K562 (cell line): ENCODE measurements around the gene PIK3C2A. TPM values are rescaled to one million over a fixed set of nuclear protein-coding genes. Genes with fewer than 3 reads are reported as not detected.

Experiments used
- ATAC-seq: fragments of 200-7000 bp; cut with Tn5 transposase; 3 replicates; pipeline ENCODE4 v1.9.1; 2020; ENCODE audit warnings: moderate library complexity
- BruUV-seq: library from RNA; stranded (reverse); fragments of 400-500 nt; replicated peaks from 2 replicates; lab custom pipeline; 2021; lab: Mats Ljungman, UMichigan
- CTCF ChIA-PET: fragments of 300-600 bp; formaldehyde crosslinking; extraction: SDS; loops from one replicate; lab custom pipeline; 2021; ENCODE audit warnings: low intra/inter-chr PET ratio; lab: Yijun Ruan, JAX
- POLR2A ChIA-PET: fragments of 300-600, 350-650 bp; sonication (Branson Sonifier 250); formaldehyde crosslinking; extraction: SDS; loops from one replicate; lab custom pipeline; 2021; ENCODE audit warnings: antibody characterized with exemption, inconsistent platforms; lab: Yijun Ruan, JAX
- DNase-seq, 4 experiments: peaks; one replicate each; pipeline versions ENCODE4 v3.0.0 to v3.0.0-alpha.2; 2011 to 2018; ENCODE audit warnings: low spot score in 3 of 4, mixed read lengths in 3 of 4; ENCODE audit errors: extremely low read depth in 1 of 4
- FAIRE-seq: peaks from 2 replicates; lab custom pipeline; 2011; peaks lifted over from hg19 to GRCh38; lab: Jason Lieb, UNC
- H2AFZ ChIP-seq: 2 replicates; pipeline ENCODE4 v1.6.0; 2011; ENCODE audit warnings: low read depth, low read length, control low read depth, inconsistent platforms
- H3K27ac ChIP-seq: fragments of 200-600 bp; 3 replicates; pipeline ENCODE4 v1.8.0; 2011; ENCODE audit warnings: low read depth, mild to moderate bottlenecking, control low read depth, inconsistent platforms, low read length, moderate library complexity, mixed read lengths; ENCODE audit errors: extremely low read depth
- H3K27me3 ChIP-seq, 2 experiments: fragments of 300-600 bp in 1 of 2; 2 replicates in 1 of 2; 3 replicates in 1 of 2; pipeline versions ENCODE4 v1.6.0 to v1.8.0; 2011; ENCODE audit warnings: inconsistent platforms in 2 of 2, low read length in 2 of 2, mild to moderate bottlenecking in 1 of 2, mixed read lengths in 1 of 2, moderate library complexity in 1 of 2; ENCODE audit not compliant: control insufficient read depth in 2 of 2, insufficient read depth in 2 of 2
- H3K36me3 ChIP-seq: fragments of 300-600 bp; 3 replicates; pipeline ENCODE4 v1.8.0; 2011; ENCODE audit warnings: mild to moderate bottlenecking, low read length, inconsistent platforms; ENCODE audit not compliant: control insufficient read depth, insufficient read depth
- H3K4me1 ChIP-seq, 2 experiments: fragments of 200-600 bp in 1 of 2; replicated peaks in 1 of 2; 2 replicates in 1 of 2; 3 replicates in 1 of 2; pipeline versions ENCODE4 v1.5.1 to v1.8.0; 2011; ENCODE audit warnings: inconsistent platforms in 2 of 2, low read length in 2 of 2, mild to moderate bottlenecking in 1 of 2, mixed read lengths in 1 of 2, moderate library complexity in 1 of 2; ENCODE audit not compliant: control insufficient read depth in 2 of 2, insufficient read depth in 2 of 2
- H3K4me2 ChIP-seq: 2 replicates; pipeline ENCODE4 v1.6.1; 2011; ENCODE audit warnings: low read length, control low read depth, inconsistent platforms, mixed read lengths; ENCODE audit not compliant: insufficient read depth
- H3K4me3 ChIP-seq: fragments of 200-600 bp; sonication (generic), shearing (Covaris generic); 2 replicates; pipeline ENCODE4 v1.5.1; 2016; ENCODE audit warnings: control low read depth, inconsistent platforms
- H3K79me2 ChIP-seq: fragments of 200-600 bp; 3 replicates; pipeline ENCODE4 v1.8.0; 2011; ENCODE audit warnings: low read length, inconsistent platforms; ENCODE audit not compliant: control insufficient read depth, insufficient read depth
- H3K9ac ChIP-seq, 2 experiments: 2 replicates each; pipeline versions ENCODE4 v1.6.0 to v1.6.1; 2011; ENCODE audit warnings: low read depth in 2 of 2, low read length in 2 of 2, control low read depth in 1 of 2, inconsistent platforms in 1 of 2, mild to moderate bottlenecking in 1 of 2, mixed read lengths in 1 of 2; ENCODE audit not compliant: insufficient read depth in 1 of 2
- H3K9me1 ChIP-seq: one replicate; pipeline ENCODE4 v1.6.0; 2011; ENCODE audit warnings: inconsistent platforms, mild to moderate bottlenecking, low read length, moderate library complexity; ENCODE audit not compliant: control insufficient read depth, insufficient read depth
- H3K9me3 ChIP-seq: replicated peaks from 2 replicates; pipeline ENCODE4 v1.5.1; 2011; ENCODE audit warnings: low read depth, low read length, inconsistent platforms; ENCODE audit not compliant: control insufficient read depth, insufficient read depth
- H4K20me1 ChIP-seq: replicated peaks from 2 replicates; pipeline ENCODE4 v1.6.1; 2011; ENCODE audit warnings: low read length, inconsistent platforms, mixed read lengths; ENCODE audit not compliant: control insufficient read depth, insufficient read depth
- C11orf30 ChIP-seq: fragments of 450-650 bp; IDR thresholded peaks from 2 replicates; pipeline ENCODE4 v1.6.1; 2016; ENCODE audit warnings: low read depth, mild to moderate bottlenecking
- CCNT2 ChIP-seq: IDR thresholded peaks from 2 replicates; pipeline ENCODE4 v1.6.1; 2011; ENCODE audit warnings: borderline replicate concordance, low read depth, mild to moderate bottlenecking, moderate library complexity, mixed read lengths, low read length; ENCODE audit not compliant: insufficient read length; ENCODE audit errors: extremely low read depth
- CEBPZ ChIP-seq: fragments of 150-350 bp; IDR thresholded peaks from 2 replicates; pipeline ENCODE4 v1.6.1; 2014; ENCODE audit warnings: low read depth, mild to moderate bottlenecking, low read length, borderline replicate concordance
- HDAC3 ChIP-seq: fragments of 450-650 bp; IDR thresholded peaks from 2 replicates; pipeline ENCODE4 v1.6.1; 2018; ENCODE audit warnings: borderline replicate concordance, mild to moderate bottlenecking, moderate library complexity; ENCODE audit not compliant: partially characterized antibody
- KDM2B ChIP-seq: fragments of 250-450 bp; sonication (Bioruptor Pico); IDR thresholded peaks from 2 replicates; pipeline ENCODE4 v1.8.0; 2021; ENCODE audit warnings: mild to moderate bottlenecking, moderate library complexity
- MAFG ChIP-seq: fragments of 450-650 bp; conservative IDR thresholded peaks from 2 replicates; pipeline ENCODE4 v1.6.1; 2016; ENCODE audit warnings: missing genetic modification characterization, missing compliant biosample characterization
- NBN ChIP-seq: fragments of 450-650 bp; IDR thresholded peaks from 2 replicates; pipeline ENCODE4 v1.6.1; 2016; ENCODE audit warnings: low read depth, mild to moderate bottlenecking
- NFE2 ChIP-seq: IDR thresholded peaks from 2 replicates; pipeline ENCODE4 v1.6.1; 2014; ENCODE audit warnings: antibody characterized with exemption, low read depth
- NRF1 ChIP-seq, 2 experiments: fragments of 450-650 bp; IDR thresholded peaks in 1 of 2; conservative IDR thresholded peaks in 1 of 2; 2 replicates each; pipeline ENCODE4 v1.6.1; 2014; ENCODE audit warnings: mild to moderate bottlenecking in 2 of 2
- PHF20 ChIP-seq: fragments of 450-650 bp; IDR thresholded peaks from 2 replicates; pipeline ENCODE4 v1.6.1; 2018; ENCODE audit not compliant: partially characterized antibody
- SMC3 ChIP-seq: conservative IDR thresholded peaks from 2 replicates; pipeline ENCODE4 v1.6.1; 2011; ENCODE audit warnings: low read depth, low read length, improper control_type of control experiment; ENCODE audit not compliant: insufficient read depth
- STAT5B ChIP-seq: fragments of 250-450 bp; sonication (Bioruptor Pico); IDR thresholded peaks from 2 replicates; pipeline ENCODE4 v1.8.0; 2021; ENCODE audit warnings: mild to moderate bottlenecking, inconsistent platforms
- TEAD2 ChIP-seq: fragments of 450-650 bp; IDR thresholded peaks from 2 replicates; pipeline ENCODE4 v1.6.1; 2016; ENCODE audit warnings: missing genetic modification characterization, control low read depth, missing compliant biosample characterization
- ZNF316 ChIP-seq: fragments of 450-650 bp; IDR thresholded peaks from 2 replicates; pipeline ENCODE4 v1.6.1; 2016
- WGBS: fragments of 100-300 bp; shearing (Covaris generic); methylation state at CpG from one replicate; pipeline ENCODE4 v1.1.6; 2016; ENCODE audit warnings: low coverage, mixed read lengths; ENCODE audit not compliant: insufficient coverage; ENCODE audit errors: missing lambda C conversion rate; 5-methylcytosine and 5-hydroxymethylcytosine counted together
- in situ Hi-C: fragments of 300-500 bp; cut with MboI; formaldehyde crosslinking; loops from 4 replicates; pipeline ENCODE4 v1.15.0; 2018; ENCODE audit warnings: inconsistent platforms, mixed read lengths
- intact Hi-C: fragments of 100-400 bp; cut with micrococcal nuclease; formaldehyde crosslinking; loops from 2 replicates; pipeline ENCODE4 v1.14.2; 2022
- polyA plus RNA-seq, 8 experiments: library from polyadenylated mRNA; depleted of rRNA in 4 of 8; stranded (reverse) in 5 of 8; unstranded in 3 of 8; fragments of >200 nt; fragmentation: Nextera tagmentation in 2 of 8; fragmentation: Illumina TruSeq in 1 of 8; extraction: Ambion mirVana in 2 of 8; extraction: Trizol in 1 of 8; gene quantifications; 2 replicates each; pipeline versions ENCODE4 v1.2.1 to v1.2.3, GENCODE V29; 2011 to 2014; ENCODE audit warnings: inconsistent platforms in 1 of 8, missing spikeins in 1 of 8
- total RNA-seq, 7 experiments: library from RNA; depleted of rRNA in 6 of 7; stranded (reverse); fragments of >200 nt in 6 of 7; fragmentation: Illumina TruSeq in 2 of 7; extraction: Trizol in 2 of 7; gene quantifications; 2 replicates each; pipeline versions ENCODE4 v1.2.1 to v1.2.3, GENCODE V29; 2011 to 2021; ENCODE audit warnings: low replicate concordance in 1 of 7

Gene PIK3C2A
- total and polyA plus RNA-seq, 9 of the 15 experiments (the other 6 are each of a cell fraction or from before 2014, with no cell fraction given) = 3.1 to 25.2 (median 15.6) TPM

DNA sequence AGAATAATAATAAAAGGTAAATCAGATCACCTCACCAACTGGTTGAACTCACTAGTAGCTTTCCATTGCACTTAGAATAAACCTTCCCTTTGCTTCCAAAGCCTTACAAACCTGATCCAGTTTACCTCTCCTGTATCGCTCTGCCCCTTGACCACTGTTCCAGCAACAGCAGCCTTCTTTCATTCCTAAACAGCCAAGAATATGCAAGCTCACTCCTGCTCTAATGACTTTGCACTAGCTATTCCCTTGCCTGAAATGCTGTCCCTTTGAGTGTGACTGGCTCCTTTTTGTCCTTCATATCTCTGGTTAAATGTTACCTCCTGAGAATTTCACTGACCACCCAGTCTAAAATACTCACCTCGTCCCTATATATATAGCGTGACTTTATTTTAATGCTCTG, 9.6 kb upstream of the PIK3C2A start:
- Histone ChIP-seq H3K9me3 (0 out of 2 replicates have a peak, but pooled peaks cover 2% of the 10 kb centered on the region), H3K27me3 (no peaks in the 10 kb centered on the region), H3K9ac (no peak overlapping the region), H3K27ac (no peak overlapping the region), H3K4me1 (no peaks in the 10 kb centered on the region), H4K20me1 (no peaks in the 10 kb centered on the region), H3K9me1 (no peaks in the 10 kb centered on the region)
- ATAC-seq = peak; percentile 61
- CTCF ChIA-PET = no interaction called here
- TF ChIP-seq STAT5B (CRISPR knock-in tag) (no peak), KDM2B (CRISPR knock-in tag) (no peak), HDAC3 (no peak), TEAD2 (tag) (no peak), NBN (no peak), CCNT2 (no peak), ZNF316 (peak; percentile 27; the same call in 1 of the 2 replicates), PHF20 (no peak), NRF1 (conservative IDR thresholded peaks at IDR 0.05 in 1 of 2, IDR thresholded peaks at IDR 0.05 in 1 of 2) (no peak), SMC3 (no peak), C11orf30 (peak; percentile 36; the same call in 1 of the 2 replicates), CEBPZ (no peak), MAFG (tag) (peak; percentile 30; the same call in 1 of the 2 replicates), NFE2 (peak; percentile 26)
- TF ChIP-seq, all 486 proteins: peak for 4
- POLR2A ChIA-PET = interaction anchor here (0.6 to 1.6 kb wide), 4 partner anchors 10 to 148 kb away, joined by 3 to 13 read pairs (median 4); partner anchors contain the start of gene PIK3C2A
- Histone ChIP-seq H2AFZ (no peak overlapping the region), H3K4me3 (no peak overlapping the region), H3K36me3 (no peaks in the 10 kb centered on the region), H3K79me2 (no peaks in the 10 kb centered on the region), H3K4me2 (no peak overlapping the region)
- in situ Hi-C loops = loop anchor here (10.0 kb wide), 1 partner anchor 263 kb away; no protein-coding TSS in a partner anchor
- FAIRE-seq (no peak), DNase-seq (no peak)
- BruUV-seq = no TSS peak
- intact Hi-C loops = no loop called here
- WGBS = 9% methylated on average over 3 of the region's 3 CpGs
